ENCODE measurements around the gene LCE2D. TPM values are rescaled to one million over a fixed set of nuclear protein-coding genes. Genes with fewer than 3 reads are reported as not detected.

Gene LCE2D, protein sequence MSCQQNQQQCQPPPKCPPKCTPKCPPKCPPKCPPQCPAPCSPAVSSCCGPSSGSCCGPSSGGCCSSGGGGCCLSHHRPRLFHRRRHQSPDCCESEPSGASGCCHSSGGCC
- not detected in 5 replicates for total RNA-seq (2022; extraction: Qiagen RNA extraction)

DNA sequence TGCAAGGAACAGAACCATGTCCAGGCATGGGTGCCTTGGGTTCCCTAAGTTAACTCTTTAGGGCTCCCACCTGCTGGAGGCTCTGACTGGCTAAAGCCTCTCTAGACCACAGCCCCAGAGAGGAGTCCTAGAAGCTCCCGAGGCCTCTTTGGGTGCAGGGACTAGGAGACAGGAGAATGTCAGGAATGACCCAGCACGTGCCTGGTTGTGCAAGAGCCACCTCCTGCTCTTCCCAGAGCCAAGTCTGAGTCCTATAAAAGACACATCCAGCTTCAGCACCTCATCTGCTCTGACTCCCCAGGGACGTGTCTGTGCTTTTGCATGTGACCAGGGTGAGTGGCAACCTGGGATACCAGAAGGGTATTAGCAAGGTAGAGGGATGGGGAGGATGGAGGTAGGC, at the start of gene LCE2D:
Gene LCE2D (plus strand): TSS at position 283 of the 400 bp plus-strand sequence. CDS start 726 bp downstream, outside the sequence.

DNA sequence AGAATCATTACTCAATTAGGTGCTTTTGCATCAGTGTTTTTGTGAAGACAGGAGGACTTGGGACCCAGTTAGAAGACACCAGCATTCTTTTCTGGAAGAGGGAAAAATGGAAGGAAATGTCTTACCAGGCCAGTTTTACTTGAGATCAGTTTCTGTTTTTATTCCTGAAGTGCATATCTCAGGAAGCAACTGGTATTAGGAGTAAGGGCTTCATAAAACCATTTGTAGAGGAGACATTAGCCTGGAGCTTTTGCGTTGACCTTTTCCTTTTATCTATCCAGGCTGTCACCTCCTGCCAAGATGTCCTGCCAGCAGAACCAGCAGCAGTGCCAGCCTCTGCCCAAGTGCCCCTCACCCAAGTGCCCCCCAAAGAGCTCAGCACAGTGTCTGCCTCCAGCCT, 49.7 kb upstream of the LCE2D start, which contains the start of gene LCE3B:
Gene LCE3B (plus strand): TSS at position 301 of the 400 bp plus-strand sequence. CDS start 0 bp downstream, at position 301.

DNA sequence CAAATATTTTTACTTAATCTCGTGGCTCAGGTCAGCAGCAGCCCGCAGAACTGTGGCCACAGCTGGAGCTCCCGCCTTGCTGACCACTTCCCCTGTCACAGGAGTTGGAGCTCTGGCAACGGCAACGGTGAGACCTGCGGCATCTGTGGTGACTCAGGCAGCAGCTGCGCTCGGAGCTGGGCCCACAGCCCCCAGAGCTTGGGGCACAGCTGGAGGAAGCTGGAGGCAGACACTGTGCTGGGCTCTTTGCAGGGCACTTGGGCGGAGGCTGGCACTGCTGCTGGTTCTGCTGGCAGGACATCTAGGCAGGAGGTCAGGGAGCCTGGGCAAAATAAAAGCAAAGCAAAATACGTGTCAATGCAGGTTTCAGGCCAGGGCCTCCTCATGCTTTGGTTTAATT, 40.4 kb upstream of the LCE2D start, which contains the start of gene LCE3A:
Gene LCE3A (minus strand): TSS at position 301 of the 400 bp plus-strand sequence. CDS start 0 bp downstream, at position 301.

DNA sequence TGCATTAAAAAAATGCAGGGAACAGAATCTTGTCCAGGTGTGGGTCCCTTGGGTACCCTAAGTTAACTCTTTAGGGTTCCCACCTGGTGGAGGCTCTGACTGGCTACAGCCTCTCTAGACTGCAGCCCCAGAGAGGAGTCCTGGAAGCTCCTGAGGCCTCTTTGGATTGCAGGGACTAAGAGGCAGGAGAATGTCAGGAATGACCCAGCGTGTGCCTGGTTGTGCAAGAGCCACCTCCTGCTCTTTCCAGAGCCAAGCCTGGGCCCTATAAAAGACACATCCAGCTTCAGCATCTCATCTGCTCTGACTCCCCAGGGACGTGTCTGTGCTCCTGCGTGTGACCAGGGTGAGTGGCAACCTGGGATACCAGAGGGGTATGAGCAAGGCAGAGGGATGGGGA, 11.8 kb downstream of the LCE2D start, which contains the start of gene LCE2C:
Gene LCE2C (plus strand): TSS at position 297 of the 400 bp plus-strand sequence. CDS start 737 bp downstream, outside the sequence.

DNA sequence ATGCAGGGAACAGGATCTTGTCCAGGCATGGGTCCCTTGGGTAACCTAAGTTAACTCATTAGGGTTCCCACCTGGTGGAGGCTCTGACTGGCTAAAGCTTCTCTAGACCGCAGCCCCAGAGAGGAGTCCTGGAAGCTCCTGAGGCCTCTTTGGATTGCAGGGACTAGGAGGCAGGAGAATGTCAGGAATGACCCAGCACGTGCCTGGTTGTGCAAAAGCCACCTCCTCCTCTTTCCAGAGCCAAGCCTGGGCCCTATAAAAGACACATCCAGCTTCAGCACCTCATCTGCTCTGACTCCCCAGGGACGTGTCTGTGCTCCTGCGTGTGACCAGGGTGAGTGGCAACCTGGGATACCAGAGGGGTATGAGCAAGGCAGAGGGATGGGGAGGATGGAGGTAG, 22.6 kb downstream of the LCE2D start, which contains the start of gene LCE2B:
Gene LCE2B (plus strand): TSS at position 301 of the 400 bp plus-strand sequence. CDS start 721 bp downstream, outside the sequence.

DNA sequence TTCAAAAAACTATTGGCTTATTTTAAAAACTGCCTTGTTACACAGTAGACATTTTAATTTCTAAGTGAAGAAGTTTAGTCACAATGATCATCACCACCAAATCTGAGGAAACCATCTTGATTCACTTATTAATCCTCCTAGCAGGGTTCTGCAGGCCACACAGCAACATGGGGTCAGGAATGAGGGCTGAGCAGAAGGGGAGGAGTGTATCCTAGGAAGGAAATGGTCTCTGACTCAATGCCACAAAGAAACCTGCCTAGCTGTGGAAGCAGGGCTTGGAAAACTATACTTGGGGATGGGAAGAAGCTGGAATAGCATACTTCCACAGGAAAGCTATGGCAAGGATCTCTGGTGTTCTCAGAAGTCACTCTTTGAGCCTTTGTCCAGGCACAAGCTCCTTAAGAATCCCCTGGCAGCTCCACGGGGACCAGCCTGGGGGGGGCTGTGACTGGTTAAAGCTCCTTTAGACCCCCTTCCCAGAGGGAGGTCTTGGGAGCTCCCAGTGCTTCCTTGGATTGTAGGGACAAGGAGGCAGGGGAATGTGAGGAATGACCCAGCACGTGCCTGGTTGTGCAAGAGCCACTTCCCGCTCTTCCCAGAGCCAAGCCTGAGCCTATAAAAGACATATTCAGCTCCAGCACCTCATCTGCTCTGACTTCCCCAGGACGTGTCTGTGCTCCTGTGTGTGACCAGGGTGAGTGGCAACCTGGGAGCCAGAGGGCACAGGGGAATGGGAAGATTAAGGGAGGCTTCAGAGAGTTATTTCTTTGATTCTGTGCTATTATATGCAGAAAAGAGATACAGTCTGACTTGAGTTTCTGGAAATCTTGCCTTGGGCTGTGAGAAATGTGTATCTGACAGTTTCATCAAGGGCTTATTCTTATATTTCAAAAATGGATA, 34.8 kb downstream of the LCE2D start, which contains the start of gene LCE2A:
Gene LCE2A (plus strand): TSS at position 645 of the 900 bp plus-strand sequence. CDS start 557 bp downstream, outside the sequence.

DNA sequence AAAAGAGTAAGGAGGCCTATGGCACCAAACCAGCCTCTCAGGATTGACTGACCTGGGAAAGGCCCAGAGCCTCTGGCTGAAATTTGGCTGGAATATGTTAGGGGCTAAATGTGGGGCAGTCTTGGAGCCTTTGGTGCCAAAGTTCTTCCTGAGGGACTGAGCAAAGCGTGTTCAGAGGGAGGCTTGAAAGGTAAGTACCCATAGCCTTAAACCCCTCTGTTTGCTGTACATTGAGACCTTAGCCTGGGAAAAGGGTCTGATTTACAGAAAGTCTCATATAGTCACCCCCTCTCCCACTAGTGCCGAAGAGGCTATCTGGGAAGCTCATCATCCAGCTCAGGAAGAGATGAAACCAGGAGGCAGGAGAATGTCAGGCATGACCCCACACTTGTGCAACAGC, 44.7 kb downstream of the LCE2D start, which contains the start of gene LCE4A:
Gene LCE4A (plus strand): TSS at position 301 of the 400 bp plus-strand sequence. CDS start 916 bp downstream, outside the sequence.

Other genes starting within 250 kb of the LCE2D start
- not detected in 5 replicates for gene CRNN, start 249.1 kb upstream of the LCE2D start, total RNA-seq (2022; extraction: Qiagen RNA extraction)
- not detected in 5 replicates for gene LCE5A, start 152.6 kb upstream of the LCE2D start, total RNA-seq (2022; extraction: Qiagen RNA extraction)
- 0.17 to 0.49 TPM (median 0.36 TPM) in 5 replicates for gene CRCT1, start 148.9 kb upstream of the LCE2D start, total RNA-seq (2022; extraction: Qiagen RNA extraction)
- gene LCE3E, start 96.6 kb upstream of the LCE2D start, total RNA-seq (2022; extraction: Qiagen RNA extraction): 0.16 to 0.17 TPM in 2 of 5 replicates, not detected in the others
- 0.44 to 1.3 TPM (median 0.64 TPM) in 5 replicates for gene LCE3D, start 82.9 kb upstream of the LCE2D start, total RNA-seq (2022; extraction: Qiagen RNA extraction)
- not detected in 5 replicates for gene LCE3C, start 63.1 kb upstream of the LCE2D start, total RNA-seq (2022; extraction: Qiagen RNA extraction)
- gene LCE3B, start 49.6 kb upstream of the LCE2D start, total RNA-seq (2022; extraction: Qiagen RNA extraction): not detected in 5 replicates
- gene LCE3A, start 40.3 kb upstream of the LCE2D start, total RNA-seq (2022; extraction: Qiagen RNA extraction): not detected in 5 replicates
- not detected in 5 replicates for gene LCE2C, start 11.9 kb downstream of the LCE2D start, total RNA-seq (2022; extraction: Qiagen RNA extraction)
- not detected in 5 replicates for gene LCE2B, start 22.7 kb downstream of the LCE2D start, total RNA-seq (2022; extraction: Qiagen RNA extraction)
- gene LCE2A, start 35.0 kb downstream of the LCE2D start, total RNA-seq (2022; extraction: Qiagen RNA extraction): not detected in 5 replicates
- gene LCE4A, start 44.8 kb downstream of the LCE2D start, total RNA-seq (2022; extraction: Qiagen RNA extraction): not detected in 5 replicates
- gene KPRP, start 94.6 kb downstream of the LCE2D start, total RNA-seq (2022; extraction: Qiagen RNA extraction): not detected in 5 replicates
- gene LCE1F, start 111.8 kb downstream of the LCE2D start, total RNA-seq (2022; extraction: Qiagen RNA extraction): not detected in 5 replicates
- gene LCE1E, start 122.9 kb downstream of the LCE2D start, total RNA-seq (2022; extraction: Qiagen RNA extraction): 0.31 TPM in 1 of 5 replicates, not detected in the others
- gene LCE1D, start 133.3 kb downstream of the LCE2D start, total RNA-seq (2022; extraction: Qiagen RNA extraction): not detected in 5 replicates
- not detected in 5 replicates for gene LCE1C, start 143.3 kb downstream of the LCE2D start, total RNA-seq (2022; extraction: Qiagen RNA extraction)
- 0.07 TPM in 1 of 5 replicates, not detected in the others for gene LCE1B, start 148.6 kb downstream of the LCE2D start, total RNA-seq (2022; extraction: Qiagen RNA extraction)
- gene LCE1A, start 164.1 kb downstream of the LCE2D start, total RNA-seq (2022; extraction: Qiagen RNA extraction): not detected in 5 replicates
- gene LCE6A, start 179.5 kb downstream of the LCE2D start, total RNA-seq (2022; extraction: Qiagen RNA extraction): not detected in 5 replicates
- gene LCE7A, start 196.6 kb downstream of the LCE2D start, total RNA-seq (2022; extraction: Qiagen RNA extraction): not detected in 5 replicates
- not detected in 5 replicates for gene SMCP, start 214.9 kb downstream of the LCE2D start, total RNA-seq (2022; extraction: Qiagen RNA extraction)
- 0.03 to 0.06 TPM in 2 of 5 replicates, not detected in the others for gene IVL, start 245.2 kb downstream of the LCE2D start, total RNA-seq (2022; extraction: Qiagen RNA extraction)